Ammon's horn (tissue), 1 donor: ENCODE results near the gene ZBED2.
"Not testable (repeated sequence)": the region's sequence is repeated elsewhere in the genome, so short reads cannot be mapped to it uniquely, and the experiment has no call there.

Source experiments
- DNase-seq: peaks from one replicate; pipeline ENCODE4 v3.0.0-alpha.2; 2016; ENCODE audit warnings: low spot score

The ZBED2 gene

GRCh38 chr3:111571907-111572460 is 23.2 kb downstream of the ZBED2 start:
- no peak for DNase-seq

- no peak for DNase-seq
These were observed 23.9 kb downstream of the ZBED2 start for GRCh38 chr3:111571282-111571681.

- DNase-seq: no peak
These were observed 24.6 kb downstream of the ZBED2 start for GRCh38 chr3:111570404-111571030.

- no peak for DNase-seq
These were observed 26.2 kb downstream of the ZBED2 start for GRCh38 chr3:111568911-111569310.

GRCh38 chr3:111568355-111568754 is 26.8 kb downstream of the ZBED2 start:
- DNase-seq: no peak

- no peak for DNase-seq
These were observed 28.3 kb downstream of the ZBED2 start for GRCh38 chr3:111566844-111567243.

GRCh38 chr3:111561902-111562301 is 33.2 kb downstream of the ZBED2 start:
- DNase-seq: not testable (repeated sequence)

- DNase-seq: no peak
These were observed 46.4 kb downstream of the ZBED2 start for GRCh38 chr3:111548756-111549155.

- no peak for DNase-seq
These were observed 47.1 kb downstream of the ZBED2 start for GRCh38 chr3:111548092-111548491.

- DNase-seq: no peak
These were observed 47.5 kb downstream of the ZBED2 start for GRCh38 chr3:111547631-111548030.

- no peak for DNase-seq
These were observed 49.8 kb downstream of the ZBED2 start for GRCh38 chr3:111545349-111545748.
